Astrocyte of the hippocampus (primary cell): ENCODE results near the gene HADHB.
A peak's percentile ranks its signal among the peaks of the same experiment; 100 is the strongest.
"Not testable (repeated sequence)": the region's sequence is repeated elsewhere in the genome, so short reads cannot be mapped to it uniquely, and the experiment has no call there.

Source experiments
- DNase-seq: peaks from one replicate; pipeline ENCODE4 v3.0.0; 2011; ENCODE audit warnings: low read depth, low spot score

Gene HADHB

DNA sequence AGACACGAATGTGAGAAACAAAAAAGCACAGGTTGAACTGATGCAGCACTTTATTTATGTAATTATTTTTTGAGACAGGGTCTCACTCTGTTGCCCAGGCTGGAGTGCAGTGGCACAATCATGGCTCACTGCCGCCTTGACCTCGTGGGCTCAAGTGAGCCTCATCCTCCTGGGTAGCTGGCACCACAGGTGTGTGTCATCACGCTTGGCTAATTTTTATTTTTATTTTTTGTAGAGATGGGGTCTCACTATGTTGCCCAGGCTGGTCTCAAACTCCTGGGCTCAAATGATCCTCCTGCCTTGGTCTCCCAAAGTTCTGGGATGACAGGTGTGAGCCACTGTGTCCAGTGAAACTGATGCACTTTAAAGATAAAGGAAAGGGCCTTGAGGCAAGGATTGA, 84.3 kb downstream of the HADHB start:
- not testable (repeated sequence) for DNase-seq

DNA sequence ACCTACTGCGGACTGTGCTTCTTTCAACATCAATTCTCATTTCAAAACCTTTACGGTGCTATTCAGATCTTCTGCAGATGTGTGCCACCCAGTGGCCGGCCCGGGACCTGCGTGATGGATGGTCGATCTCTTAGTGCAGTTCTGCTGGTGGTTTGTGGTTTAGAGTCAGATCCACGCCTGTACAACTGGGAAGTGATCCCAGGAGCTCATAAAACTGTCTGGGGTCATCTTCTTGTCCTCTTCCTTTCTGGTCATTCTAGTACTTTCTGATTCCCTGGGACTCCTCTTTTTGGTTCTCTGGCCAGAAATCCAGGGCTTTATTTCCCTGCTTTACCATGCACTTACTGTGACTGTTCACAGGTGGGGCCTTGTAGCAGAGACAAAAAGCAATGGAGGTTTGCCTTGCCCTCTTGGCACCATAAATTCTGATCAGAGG, 85.4 kb downstream of the HADHB start:
- peak; percentile 89 for DNase-seq

DNA sequence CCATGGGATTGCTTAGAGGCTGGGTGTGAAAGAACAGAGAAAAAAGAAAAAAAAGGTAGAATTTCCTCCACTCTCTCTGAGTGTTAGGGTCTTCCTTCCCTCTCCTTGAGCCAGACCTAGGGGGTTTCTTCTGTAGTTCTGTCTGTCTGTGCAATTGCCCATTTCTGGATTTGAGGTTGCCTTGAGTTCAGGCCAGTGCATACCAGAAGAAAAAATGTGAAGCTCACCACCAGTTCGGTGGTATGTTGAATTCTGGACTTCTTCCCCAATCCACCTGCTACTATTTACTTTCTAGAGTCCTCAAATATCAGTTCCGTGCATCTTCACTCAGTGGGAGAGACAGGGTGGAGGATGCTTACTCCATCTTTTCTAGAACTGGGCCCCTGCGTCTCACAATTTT, 85.9 kb downstream of the HADHB start:
- peak; percentile 43 for DNase-seq

DNA sequence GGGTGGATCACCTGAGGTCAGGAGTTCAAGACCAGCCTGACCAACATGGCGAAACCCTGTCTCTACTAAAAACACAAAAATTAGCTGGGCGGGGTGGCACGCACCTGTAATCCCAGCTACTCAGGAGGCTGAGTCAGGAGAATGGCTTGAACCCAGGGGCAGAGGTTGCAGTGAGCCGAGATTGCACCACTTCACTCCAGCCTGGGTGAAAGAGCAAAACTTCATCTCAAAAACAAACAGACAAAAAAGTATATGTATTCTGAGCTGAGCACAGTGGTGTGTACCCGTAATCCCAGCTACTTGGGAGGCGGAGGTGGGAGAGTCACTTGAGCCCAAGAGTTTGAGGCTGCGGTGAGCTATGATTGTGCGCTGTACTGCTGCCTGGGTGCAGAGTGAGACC, 86.6 kb downstream of the HADHB start:
- not testable (repeated sequence) for DNase-seq

DNA sequence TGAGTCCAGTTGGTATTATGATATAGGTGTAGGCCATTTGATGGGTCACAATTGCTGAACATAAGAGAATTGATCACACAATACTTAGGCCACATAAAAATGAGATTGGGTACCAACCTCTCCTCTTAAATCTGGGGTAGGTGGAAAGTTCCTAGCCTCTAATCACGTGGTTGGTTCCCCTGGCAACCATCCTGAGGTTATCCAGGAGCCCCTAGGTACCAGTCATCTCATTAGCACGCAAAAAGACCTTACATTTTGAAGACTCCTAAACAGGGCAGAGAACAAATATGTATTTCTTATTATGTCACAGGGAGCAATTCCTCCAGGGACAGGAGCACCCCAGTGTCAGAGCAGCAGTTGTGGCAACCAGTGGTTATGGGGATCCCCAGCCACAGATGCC, 88.6 kb downstream of the HADHB start:
- DNase-seq: no peak

DNA sequence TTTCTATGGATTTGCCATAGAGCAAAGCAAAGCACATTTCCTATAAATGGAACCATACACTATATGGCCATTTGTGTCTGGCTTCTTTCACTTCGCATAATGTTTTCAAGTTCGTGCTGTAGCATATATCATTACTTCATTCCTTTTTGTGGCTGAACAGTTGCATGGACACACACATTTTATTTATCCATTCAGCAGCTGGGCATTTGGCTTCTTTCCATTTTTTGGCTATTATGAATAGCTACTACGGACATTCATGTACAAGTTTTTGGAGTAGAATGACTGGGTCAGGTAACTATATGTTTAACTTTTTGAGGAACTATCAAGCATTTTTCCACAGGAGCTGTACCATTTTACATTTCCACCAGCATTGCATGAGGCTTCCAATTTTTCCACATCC, 90.5 kb downstream of the HADHB start:
- no peak for DNase-seq

DNA sequence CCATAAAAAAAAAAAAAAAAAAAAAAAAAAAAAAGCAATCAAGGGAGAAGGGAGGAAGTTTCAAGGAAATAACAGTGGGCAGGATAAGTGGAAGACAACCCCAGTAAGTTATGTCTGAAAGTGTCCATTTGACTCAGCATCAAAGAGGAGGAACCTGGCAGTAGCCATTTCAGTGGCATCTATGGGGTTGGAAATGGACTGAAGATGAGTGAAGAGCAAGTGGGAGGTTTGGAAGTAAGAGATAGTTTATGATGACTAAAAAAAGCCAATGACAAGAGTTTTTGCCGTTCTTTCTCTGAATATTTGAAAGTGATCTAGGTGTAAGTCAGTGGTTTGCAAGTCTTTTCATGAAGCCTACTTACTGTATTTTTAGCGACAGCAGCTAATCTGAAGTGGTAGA, 92.0 kb downstream of the HADHB start:
- no peak for DNase-seq

DNA sequence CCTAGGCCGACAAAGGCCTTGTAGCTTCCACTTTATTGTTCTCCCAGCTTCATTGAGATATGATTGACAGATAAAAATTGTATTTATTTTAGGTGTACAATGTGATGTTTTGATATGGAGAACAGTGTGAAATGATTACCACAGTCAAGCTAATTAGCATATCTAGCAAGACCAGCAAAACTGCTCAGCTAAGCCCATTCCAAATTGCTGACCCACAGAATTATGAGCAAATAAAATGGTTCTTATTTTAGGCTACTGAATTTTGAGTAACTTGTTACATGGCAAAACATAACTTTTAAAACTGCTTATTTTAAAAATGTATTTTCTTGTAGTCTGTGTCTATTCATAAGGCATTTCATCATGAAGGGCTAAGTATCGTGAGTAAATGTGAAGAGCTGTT, 92.6 kb downstream of the HADHB start:
- DNase-seq: no peak
